ENCODE results near the gene GADD45G.

GADD45G gene

DNA sequence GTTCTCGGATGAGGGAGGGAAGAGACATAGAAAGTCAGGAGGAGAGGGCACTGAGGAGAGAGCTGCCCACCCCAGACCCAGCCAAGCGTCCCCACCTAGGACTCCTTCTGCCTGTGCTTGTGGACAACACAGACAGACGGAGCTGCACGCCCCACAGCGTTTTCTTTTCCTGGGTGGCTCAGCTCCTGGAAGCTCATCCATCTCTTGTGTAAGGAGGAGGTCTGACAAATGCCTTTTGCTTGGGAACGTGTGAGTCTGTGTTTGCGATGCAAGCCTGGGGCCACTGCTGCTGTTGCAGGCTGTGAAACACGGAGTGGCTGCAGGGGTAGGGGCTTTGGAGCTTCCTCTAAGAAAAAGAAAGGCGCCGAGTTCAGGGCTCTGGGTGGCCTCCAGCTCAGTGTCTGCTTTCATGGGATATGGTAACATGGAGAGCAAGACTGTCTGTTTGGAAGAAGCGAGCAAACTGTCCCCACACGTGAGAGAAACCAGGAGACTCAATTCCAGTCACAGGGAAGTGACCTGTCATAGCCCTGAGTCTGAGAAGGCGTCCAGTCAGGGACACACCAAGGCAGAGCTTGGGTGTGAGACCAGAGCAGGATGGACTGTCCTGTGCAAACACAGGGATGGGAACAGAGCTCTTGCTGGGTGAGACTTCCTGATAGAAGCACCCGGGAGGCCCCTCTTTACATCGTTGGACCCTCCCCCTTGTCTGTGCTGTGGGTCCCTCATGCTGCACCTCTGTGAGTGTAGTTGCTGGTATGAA, 42.7 kb downstream of the GADD45G start:
- no peak overlapping the region for H3K27ac ChIP-seq
- no peak overlapping the region for H3K9ac ChIP-seq
- H3K4me3 ChIP-seq: no peak overlapping the region
- H3K27me3 ChIP-seq: no peaks in the 10 kb centered on the region
- H3K36me3 ChIP-seq: no peaks in the 10 kb centered on the region
- H3K4me1 ChIP-seq: peaks cover 14% of the 10 kb centered on the region
- TF ChIP-seq Cebpa-rat (IDR thresholded peaks at IDR 0.05): no peak
- no peak overlapping the region for H3K4me2 ChIP-seq
- H4K20me1 ChIP-seq: no peaks in the 10 kb centered on the region
- H3K9me3 ChIP-seq: no peaks in the 10 kb centered on the region; the same call in 1 of the 2 replicates

DNA sequence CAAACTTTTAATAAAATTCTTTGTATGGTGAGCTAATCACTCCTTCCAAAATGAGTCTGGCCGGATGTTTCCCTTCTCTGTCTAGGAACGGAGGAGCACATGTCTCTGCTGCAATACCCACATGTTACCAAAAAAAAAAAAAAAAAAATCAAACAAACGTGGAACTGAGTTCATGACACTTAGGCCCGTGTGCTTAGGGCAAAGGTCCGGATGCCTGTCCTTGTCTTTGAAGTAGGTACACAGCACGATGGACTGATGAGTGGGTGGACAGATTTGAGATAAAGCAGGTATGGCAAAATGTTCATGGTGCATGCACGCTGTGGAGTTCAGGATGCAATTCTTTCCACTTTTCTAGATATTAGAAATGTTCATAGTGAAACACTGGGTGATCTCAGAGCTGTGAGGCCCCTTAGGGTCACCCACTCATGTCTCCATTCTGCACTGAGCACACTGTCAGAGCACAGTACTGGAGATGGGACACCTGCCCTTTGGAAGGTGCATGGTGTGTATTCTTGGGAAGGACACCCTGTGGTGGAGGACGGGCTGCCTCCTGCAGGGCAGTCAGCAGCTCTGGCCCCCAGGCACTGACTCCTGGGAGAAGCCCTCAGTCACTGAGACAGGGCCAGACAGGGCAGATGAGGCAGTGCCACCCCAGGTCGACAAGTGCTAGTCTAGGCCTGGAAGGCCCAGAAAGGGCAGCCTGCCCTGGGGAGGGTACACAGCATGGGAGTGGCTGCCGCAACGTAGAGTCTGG, 43.6 kb downstream of the GADD45G start:
- no peaks in the 10 kb centered on the region; the same call in 1 of the 2 replicates for H3K9me3 ChIP-seq
- H4K20me1 ChIP-seq: no peaks in the 10 kb centered on the region
- H3K27ac ChIP-seq: no peak overlapping the region
- no peaks in the 10 kb centered on the region for H3K27me3 ChIP-seq
- TF ChIP-seq Cebpa-rat (IDR thresholded peaks at IDR 0.05): no peak
- no peaks in the 10 kb centered on the region for H3K36me3 ChIP-seq
- peak overlapping the region; percentile 40 for H3K4me2 ChIP-seq
- H3K4me1 ChIP-seq: peaks cover 14% of the 10 kb centered on the region
- H3K4me3 ChIP-seq: no peak overlapping the region
- no peak overlapping the region for H3K9ac ChIP-seq

GRCh38 chr9:89649039-89649691, 44.4 kb downstream of the GADD45G start:
- no peak overlapping the region for H3K27ac ChIP-seq
- no peak overlapping the region for H3K4me3 ChIP-seq
- H3K27me3 ChIP-seq: no peaks in the 10 kb centered on the region
- H3K4me1 ChIP-seq: peaks cover 14% of the 10 kb centered on the region
- peak overlapping the region; percentile 40 for H3K4me2 ChIP-seq
- H3K9ac ChIP-seq: no peak overlapping the region
- H3K9me3 ChIP-seq: no peaks in the 10 kb centered on the region; the same call in 1 of the 2 replicates
- no peaks in the 10 kb centered on the region for H3K36me3 ChIP-seq
- H4K20me1 ChIP-seq: no peaks in the 10 kb centered on the region
- no peak for TF ChIP-seq Cebpa-rat (IDR thresholded peaks at IDR 0.05)

DNA sequence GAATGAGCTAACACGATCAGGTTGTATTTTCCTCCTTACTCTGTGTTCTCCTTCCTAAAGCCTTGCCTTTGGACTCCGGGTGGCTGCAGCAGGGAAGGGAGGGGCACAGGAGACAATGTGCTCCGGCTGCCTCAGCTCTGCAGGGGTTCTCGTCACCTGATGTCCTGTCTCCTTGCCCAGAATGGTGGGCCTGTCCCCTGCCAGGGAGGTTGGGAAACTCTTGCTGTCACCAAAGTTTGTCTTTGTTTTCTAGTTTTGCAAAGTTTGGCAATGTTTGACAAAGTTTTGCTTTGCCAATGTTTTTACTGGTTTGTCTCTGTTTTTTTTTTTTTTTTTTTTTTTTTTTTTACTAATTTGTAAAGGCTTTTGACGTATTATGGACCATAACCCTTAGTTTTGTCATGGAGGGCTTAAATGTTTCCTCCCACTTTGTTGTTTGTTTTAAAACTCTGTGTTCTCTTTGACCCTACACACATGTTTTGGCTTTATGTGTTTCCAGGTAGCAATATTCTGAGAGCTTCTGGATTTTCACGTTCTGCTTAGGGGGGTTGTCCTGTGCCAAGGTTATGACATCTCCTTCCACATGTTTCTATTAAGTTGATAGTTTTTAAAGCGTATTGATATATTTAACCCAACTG, 49.3 kb downstream of the GADD45G start:
- no peaks in the 10 kb centered on the region for H4K20me1 ChIP-seq
- H3K27ac ChIP-seq: no peak overlapping the region
- no peaks in the 10 kb centered on the region for H3K9me3 ChIP-seq
- H3K4me3 ChIP-seq: no peak overlapping the region
- no peak for TF ChIP-seq Cebpa-rat (IDR thresholded peaks at IDR 0.05)
- H3K4me1 ChIP-seq: peaks cover 23% of the 10 kb centered on the region
- H3K4me2 ChIP-seq: no peak overlapping the region
- H3K36me3 ChIP-seq: no peaks in the 10 kb centered on the region
- no peak overlapping the region for H3K9ac ChIP-seq
- H3K27me3 ChIP-seq: no peaks in the 10 kb centered on the region

- peaks cover 16% of the 10 kb centered on the region for H3K4me1 ChIP-seq
- H3K36me3 ChIP-seq: no peaks in the 10 kb centered on the region
- no peak overlapping the region for H3K4me2 ChIP-seq
- TF ChIP-seq Cebpa-rat (IDR thresholded peaks at IDR 0.05): no peak
- no peak overlapping the region for H3K9ac ChIP-seq
- H3K9me3 ChIP-seq: no peaks in the 10 kb centered on the region
- H3K27me3 ChIP-seq: no peaks in the 10 kb centered on the region
- no peak overlapping the region for H3K27ac ChIP-seq
- H3K4me3 ChIP-seq: no peak overlapping the region
- no peaks in the 10 kb centered on the region for H4K20me1 ChIP-seq
Measured at GRCh38 chr9:89655056-89655989, 50.5 kb downstream of the GADD45G start.

Data from BLaER1 (cell line).